Nephron progenitor cell (in vitro differentiated cells): Measurements from ENCODE around the gene SMARCB1.

Experiments used
- DNase-seq: peaks from one replicate; pipeline ENCODE4 v3.0.0; 2021
- H3K27ac Mint-ChIP-seq: 2 replicates; pipeline ENCODE4 v1.8.0; 2021; ENCODE audit warnings: mild to moderate bottlenecking, moderate library complexity, mixed read lengths
- H3K27me3 Mint-ChIP-seq: 2 replicates; pipeline ENCODE4 v1.8.0; 2021; ENCODE audit warnings: mild to moderate bottlenecking, low read depth, mixed read lengths; ENCODE audit not compliant: poor library complexity
- H3K36me3 Mint-ChIP-seq: 2 replicates; pipeline ENCODE4 v1.8.0; 2021; ENCODE audit warnings: low read depth, mixed read lengths
- H3K4me1 Mint-ChIP-seq: 2 replicates; pipeline ENCODE4 v1.8.0; 2021; ENCODE audit warnings: mixed read lengths
- H3K4me3 Mint-ChIP-seq: 2 replicates; pipeline ENCODE4 v1.8.0; 2021; ENCODE audit warnings: mild to moderate bottlenecking, moderate library complexity, mixed read lengths
- H3K9me3 Mint-ChIP-seq: 2 replicates; pipeline ENCODE4 v1.8.0; 2021; ENCODE audit warnings: mild to moderate bottlenecking, moderate library complexity, mixed read lengths
- TF ChIP-seq, protein P1 (sequence below): fragments of 200-600 bp; sonication (generic); IDR thresholded peaks from 2 replicates; pipeline ENCODE4 v1.5.0; 2021; ENCODE audit warnings: antibody characterized with exemption

Gene SMARCB1

DNA sequence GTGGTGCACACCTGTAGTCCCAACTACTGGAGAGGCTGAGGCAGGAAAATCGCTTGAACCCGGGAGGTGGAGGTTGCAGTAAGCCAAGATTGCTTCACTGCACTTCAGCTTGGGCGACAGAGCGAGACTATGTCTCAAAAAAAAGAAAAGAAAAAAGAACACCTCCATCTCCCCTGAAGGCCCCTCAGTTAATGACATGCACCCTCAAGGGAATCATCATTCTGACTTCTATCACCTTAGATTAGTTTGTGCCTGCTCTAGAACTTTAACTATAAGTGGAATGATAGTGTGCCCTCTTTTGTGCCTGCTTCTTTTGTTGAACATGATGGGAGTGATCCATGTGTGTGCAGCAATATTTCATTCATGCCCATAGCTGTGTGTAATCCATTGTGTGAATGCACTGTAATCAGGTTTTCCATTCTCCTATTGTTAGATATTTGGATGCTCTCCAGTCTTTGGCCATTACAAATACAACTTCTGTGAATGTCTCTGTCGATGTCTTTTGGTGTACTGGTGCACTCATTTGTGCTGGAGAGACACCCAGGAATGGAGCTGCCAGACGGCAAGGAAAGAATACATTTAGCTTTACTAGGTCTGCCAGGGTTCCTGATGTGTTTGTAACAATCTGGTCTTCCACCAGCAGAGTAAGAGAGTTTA lies 31.7 kb upstream of the SMARCB1 start:
- Mint-ChIP-seq H3K9me3 (no peaks in the 10 kb centered on the region), H3K4me3 (no peak overlapping the region), H3K4me1 (peaks cover 34% of the 10 kb centered on the region), H3K36me3 (no peaks in the 10 kb centered on the region), H3K27me3 (peaks cover 13% of the 10 kb centered on the region), H3K27ac (no peak overlapping the region)
- DNase-seq: no peak
- TF ChIP-seq, protein P1, sequence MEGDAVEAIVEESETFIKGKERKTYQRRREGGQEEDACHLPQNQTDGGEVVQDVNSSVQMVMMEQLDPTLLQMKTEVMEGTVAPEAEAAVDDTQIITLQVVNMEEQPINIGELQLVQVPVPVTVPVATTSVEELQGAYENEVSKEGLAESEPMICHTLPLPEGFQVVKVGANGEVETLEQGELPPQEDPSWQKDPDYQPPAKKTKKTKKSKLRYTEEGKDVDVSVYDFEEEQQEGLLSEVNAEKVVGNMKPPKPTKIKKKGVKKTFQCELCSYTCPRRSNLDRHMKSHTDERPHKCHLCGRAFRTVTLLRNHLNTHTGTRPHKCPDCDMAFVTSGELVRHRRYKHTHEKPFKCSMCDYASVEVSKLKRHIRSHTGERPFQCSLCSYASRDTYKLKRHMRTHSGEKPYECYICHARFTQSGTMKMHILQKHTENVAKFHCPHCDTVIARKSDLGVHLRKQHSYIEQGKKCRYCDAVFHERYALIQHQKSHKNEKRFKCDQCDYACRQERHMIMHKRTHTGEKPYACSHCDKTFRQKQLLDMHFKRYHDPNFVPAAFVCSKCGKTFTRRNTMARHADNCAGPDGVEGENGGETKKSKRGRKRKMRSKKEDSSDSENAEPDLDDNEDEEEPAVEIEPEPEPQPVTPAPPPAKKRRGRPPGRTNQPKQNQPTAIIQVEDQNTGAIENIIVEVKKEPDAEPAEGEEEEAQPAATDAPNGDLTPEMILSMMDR: no peak

DNA sequence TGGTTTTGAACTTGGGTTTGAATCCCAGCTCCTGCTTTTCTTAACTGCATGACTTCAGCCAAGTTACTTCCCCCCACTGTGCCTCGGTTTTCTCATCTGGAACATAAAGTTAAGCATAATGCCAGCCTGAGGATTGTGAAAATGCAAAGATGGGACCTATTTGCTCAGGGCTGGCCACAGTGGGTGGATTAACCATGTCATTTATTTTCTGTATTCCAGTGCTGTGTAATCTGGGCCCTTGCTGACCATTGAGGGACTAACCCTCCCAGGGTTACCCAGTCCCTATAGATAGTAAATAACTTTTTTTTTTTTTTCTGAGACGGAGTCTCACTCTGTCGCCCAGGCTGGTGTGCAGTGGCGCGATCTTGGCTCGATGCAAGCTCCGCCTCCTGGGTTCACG lies 31.1 kb upstream of the SMARCB1 start:
- TF ChIP-seq, protein P1: no peak
- no peaks in the 10 kb centered on the region for H3K9me3 Mint-ChIP-seq
- H3K27ac Mint-ChIP-seq: no peak overlapping the region
- peaks cover 13% of the 10 kb centered on the region for H3K27me3 Mint-ChIP-seq
- H3K4me3 Mint-ChIP-seq: no peak overlapping the region
- H3K4me1 Mint-ChIP-seq: peaks cover 34% of the 10 kb centered on the region
- no peaks in the 10 kb centered on the region for H3K36me3 Mint-ChIP-seq
- DNase-seq: no peak

DNA sequence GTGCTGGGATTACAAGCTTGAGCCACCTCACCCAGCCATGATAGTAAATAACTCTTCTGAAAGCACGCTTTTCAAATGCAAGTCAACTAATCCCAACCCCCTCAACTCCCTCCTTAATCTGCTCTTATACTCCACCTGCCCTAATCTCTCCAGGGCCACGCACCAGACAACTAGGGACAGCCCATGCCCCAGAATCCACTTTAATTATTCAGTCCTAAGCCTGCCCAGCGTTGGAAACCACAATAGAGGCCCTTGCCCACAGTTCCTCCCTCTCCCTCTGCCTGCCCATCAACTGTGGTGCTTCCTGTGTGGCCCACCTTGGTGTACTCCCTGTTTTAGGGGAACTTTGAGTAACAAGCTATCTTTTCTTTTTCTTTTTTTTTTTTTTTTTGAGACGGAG lies 29.9 kb upstream of the SMARCB1 start:
- Mint-ChIP-seq H3K4me3 (no peak overlapping the region), H3K27ac (no peak overlapping the region), H3K9me3 (no peaks in the 10 kb centered on the region), H3K27me3 (peaks cover 13% of the 10 kb centered on the region), H3K36me3 (no peaks in the 10 kb centered on the region), H3K4me1 (peaks cover 29% of the 10 kb centered on the region)
- TF ChIP-seq, protein P1: no peak
- no peak for DNase-seq

DNA sequence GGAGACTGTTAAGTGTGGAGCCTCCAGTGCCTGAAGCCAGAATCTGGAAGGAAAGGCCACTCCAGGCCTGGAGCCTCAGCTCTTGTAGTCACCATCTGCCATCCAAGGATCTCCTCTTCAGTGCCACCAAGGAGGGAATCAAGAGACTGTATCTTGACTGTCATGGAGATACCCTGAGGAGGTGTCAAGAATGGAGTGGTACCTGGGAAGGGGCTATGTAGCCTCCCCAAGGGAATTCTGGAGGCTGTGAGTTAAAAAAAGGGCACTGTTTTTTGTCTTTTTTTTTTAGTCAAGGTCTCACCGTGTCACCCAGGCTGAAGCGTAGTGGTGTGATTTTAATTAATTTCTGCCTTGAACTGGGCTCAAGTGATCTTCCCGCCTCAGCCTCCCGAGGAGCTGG lies 27.2 kb upstream of the SMARCB1 start:
- TF ChIP-seq, protein P1: no peak
- Mint-ChIP-seq H3K27ac (no peak overlapping the region), H3K27me3 (peaks cover 7% of the 10 kb centered on the region), H3K36me3 (no peaks in the 10 kb centered on the region), H3K9me3 (no peaks in the 10 kb centered on the region), H3K4me1 (peaks cover 41% of the 10 kb centered on the region), H3K4me3 (no peak overlapping the region)
- no peak for DNase-seq

DNA sequence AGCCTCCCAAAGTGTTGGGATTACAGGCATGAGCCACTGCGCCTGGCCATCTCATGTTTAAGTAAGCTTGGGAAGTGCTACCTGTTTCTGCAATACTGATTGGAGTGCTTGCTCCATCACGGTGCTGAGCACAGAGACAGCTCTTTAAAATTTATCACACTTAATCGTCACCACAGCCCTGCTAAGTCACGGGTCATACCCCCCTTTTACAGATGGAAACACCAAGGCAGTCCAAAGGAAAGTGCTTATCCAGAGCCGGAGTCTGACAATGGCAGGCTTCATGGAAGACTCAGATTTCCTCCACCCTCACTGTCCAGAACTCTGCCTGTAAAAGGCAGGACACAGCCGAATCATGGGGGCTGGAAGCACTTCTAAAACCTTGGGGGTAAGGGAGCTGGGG lies 26.7 kb upstream of the SMARCB1 start:
- no peak overlapping the region for H3K27ac Mint-ChIP-seq
- no peaks in the 10 kb centered on the region for H3K9me3 Mint-ChIP-seq
- DNase-seq: no peak
- TF ChIP-seq, protein P1: no peak
- H3K36me3 Mint-ChIP-seq: no peaks in the 10 kb centered on the region
- H3K4me1 Mint-ChIP-seq: peaks cover 41% of the 10 kb centered on the region
- peaks cover 7% of the 10 kb centered on the region for H3K27me3 Mint-ChIP-seq
- H3K4me3 Mint-ChIP-seq: no peak overlapping the region
